GM18519 (cell line): Measurements from ENCODE around the gene EOLA1.
A peak's percentile ranks its signal among the peaks of the same experiment; 100 is the strongest.
"Not testable (repeated sequence)": the region's sequence is repeated elsewhere in the genome, so short reads cannot be mapped to it uniquely, and the experiment has no call there.

Experiments
- ATAC-seq: cut with Tn5 transposase; IDR thresholded peaks from one replicate; pipeline ENCODE4 v1.9.1; 2021; ENCODE audit warnings: mild to moderate bottlenecking, moderate library complexity; ENCODE audit not compliant: unreplicated experiment, low FRiP score

Gene EOLA1

GRCh38 chrX:149539283-149540130 lies 1.3 kb upstream of the EOLA1 start:
- peak; percentile 39 for ATAC-seq

GRCh38 chrX:149540131-149540620 lies 636 bp upstream of the EOLA1 start:
- ATAC-seq: peak; percentile 15

GRCh38 chrX:149541521-149542047 lies 772 bp downstream of the EOLA1 start:
- ATAC-seq: no peak

DNA sequence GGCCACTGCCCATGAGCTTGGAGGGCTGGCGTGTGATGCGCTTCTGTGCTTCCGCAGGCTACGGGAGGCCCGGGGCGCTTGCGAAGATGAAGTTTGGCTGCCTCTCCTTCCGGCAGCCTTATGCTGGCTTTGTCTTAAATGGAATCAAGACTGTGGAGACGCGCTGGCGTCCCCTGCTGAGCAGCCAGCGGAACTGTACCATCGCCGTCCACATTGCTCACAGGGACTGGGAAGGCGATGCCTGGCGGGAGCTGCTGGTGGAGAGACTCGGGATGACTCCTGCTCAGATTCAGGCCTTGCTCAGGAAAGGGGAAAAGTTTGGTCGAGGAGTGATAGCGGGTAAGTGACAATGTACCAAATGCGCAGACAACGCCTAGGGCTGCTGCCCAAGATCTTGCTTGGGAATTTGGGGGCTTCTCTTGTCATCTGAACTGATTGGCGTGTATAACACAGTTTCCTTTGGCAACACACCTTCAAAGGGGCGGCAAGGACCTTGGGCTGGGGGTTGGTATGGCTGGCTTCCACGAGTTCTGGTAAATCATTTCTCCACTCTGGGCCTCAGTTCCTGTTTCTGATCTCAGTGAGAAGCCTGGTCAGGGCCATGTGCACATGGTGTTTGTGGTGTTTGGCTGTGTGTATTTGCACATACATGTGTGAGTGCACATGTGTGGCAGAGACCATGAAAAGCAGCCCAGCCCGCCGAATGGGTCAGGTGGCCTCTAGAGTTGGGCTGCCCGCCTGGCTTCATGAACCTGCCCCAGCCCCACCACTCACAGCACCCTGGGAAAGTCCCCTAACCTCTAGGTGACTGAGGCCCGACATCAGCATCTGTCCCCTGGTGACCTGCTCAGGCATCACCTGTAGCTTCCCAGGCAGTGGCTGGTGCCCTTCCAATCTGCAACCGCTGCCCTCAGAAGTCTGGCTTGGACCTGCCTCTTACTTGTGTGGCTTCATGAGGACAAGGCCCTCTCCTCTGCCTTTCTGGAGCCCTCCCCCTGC lies 5.0 kb downstream of the EOLA1 start:
- not testable (repeated sequence) for ATAC-seq

- not testable (repeated sequence) for ATAC-seq
These were observed 6.2 kb downstream of the EOLA1 start for GRCh38 chrX:149546962-149547361.

- not testable (repeated sequence) for ATAC-seq
These were observed 7.0 kb downstream of the EOLA1 start for GRCh38 chrX:149547782-149548181.

GRCh38 chrX:149549701-149550100 lies 8.9 kb downstream of the EOLA1 start, which contains the start of gene HSFX3:
Gene HSFX3, minus strand, starts transcription at chrX:149549924. Its CDS starts 72 bp downstream, at chrX:149549852.
- ATAC-seq: not testable (repeated sequence)

- ATAC-seq: not testable (repeated sequence)
These were observed 9.6 kb downstream of the EOLA1 start for GRCh38 chrX:149550454-149550853.

DNA sequence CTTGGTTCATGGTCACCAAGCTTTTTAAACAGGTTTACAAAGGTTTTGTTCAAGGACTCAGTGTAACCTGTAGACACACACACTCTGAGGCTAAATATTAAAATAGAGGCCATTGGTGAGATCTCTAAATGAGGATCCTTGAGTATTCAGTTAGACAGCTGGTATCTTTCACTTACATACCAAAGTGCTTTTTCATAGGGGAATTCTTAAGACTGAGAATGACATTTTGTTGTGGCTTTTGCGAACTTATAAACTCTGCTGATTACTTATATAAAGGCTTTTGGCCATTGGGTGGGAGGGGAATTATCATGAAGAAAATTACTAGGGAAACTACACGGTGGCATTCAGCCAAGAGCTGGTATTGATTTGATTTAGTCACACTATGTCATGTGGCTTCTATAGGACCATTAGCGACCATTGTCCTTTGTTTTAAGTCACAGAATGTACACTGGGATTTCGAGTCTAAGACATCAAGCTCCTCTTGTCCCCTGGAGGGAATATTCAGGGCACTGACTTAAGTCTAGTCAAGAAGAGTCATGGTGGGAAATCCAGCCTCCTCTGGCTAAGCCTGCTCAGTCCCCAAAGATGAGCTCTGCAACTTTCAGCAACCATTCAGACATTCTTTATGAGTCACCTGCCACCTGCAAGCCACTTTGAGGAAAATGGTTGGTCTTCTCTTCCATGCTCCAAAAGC lies 10.6 kb downstream of the EOLA1 start:
- ATAC-seq: not testable (repeated sequence)

GRCh38 chrX:149551939-149552248 lies 11.1 kb downstream of the EOLA1 start:
- not testable (repeated sequence) for ATAC-seq

DNA sequence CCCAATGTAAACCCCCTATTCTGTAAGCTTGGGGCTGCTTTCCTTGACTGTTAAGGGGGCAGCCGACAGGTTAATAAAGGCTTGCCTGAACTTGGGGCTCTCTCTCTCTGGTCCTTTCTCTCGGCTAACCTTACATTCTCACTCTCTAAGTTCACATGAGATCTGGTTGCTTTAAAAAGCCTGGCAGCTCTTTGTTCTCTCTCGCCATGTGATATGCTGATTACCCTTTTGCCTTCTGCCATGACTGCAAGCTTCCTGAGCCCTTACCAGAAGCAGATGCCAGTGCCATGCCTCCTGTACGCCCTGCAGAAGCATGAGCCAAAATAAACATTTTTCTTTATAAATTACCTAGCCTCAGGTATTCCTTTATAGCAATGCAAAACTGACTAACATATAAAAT lies 14.4 kb downstream of the EOLA1 start:
- ATAC-seq: not testable (repeated sequence)

- no peak for ATAC-seq
These were observed 22.5 kb downstream of the EOLA1 start for GRCh38 chrX:149563359-149563758.

GRCh38 chrX:149567621-149568417 lies 27.0 kb downstream of the EOLA1 start:
- no peak for ATAC-seq

DNA sequence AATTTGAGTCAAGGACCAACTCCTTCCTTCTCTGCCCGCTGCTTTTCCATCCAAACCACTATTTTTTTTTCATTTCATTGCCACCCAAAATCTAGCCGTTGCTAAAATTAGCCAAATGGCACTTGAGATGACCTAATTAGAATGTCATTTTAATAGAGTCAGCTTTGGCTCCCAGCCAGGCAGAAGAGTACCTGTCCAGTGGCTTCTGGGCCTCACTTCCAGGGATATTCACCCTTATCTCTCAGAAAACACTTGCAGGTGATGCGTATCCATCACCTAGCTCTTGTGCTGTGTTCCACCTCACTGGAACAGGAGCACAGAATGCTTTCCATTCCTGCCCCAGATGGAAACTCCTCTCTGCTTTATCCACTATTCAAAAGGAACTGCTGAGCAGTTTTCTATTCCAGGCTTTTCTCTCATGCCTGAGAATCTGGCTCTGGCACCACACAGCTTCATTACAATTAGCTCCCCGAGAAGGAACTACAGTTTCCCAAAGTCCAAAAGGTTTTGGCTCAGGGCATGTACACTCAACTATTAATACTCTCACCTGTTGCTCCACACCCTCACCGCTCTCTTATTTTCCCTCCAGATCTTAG lies 28.0 kb downstream of the EOLA1 start:
- no peak for ATAC-seq

DNA sequence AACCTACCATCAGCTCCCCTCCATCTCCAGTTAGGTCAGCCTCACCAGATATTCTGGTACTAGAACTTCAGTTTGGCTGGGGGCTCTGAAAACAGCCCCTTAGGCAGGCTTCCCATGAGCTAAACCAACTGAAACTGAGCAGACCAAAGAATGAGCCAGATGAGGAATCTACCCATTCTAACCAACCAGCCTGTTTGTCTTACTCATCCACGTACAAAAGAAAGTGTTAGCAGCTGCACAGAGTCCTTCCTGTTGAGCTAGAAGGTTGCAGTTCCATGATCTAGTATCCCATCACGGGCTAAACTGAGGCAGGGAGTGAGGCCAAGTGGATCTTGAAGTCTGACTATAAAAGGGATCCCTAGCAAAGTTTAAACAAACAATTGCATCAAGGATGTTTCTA lies 29.0 kb downstream of the EOLA1 start:
- no peak for ATAC-seq

GRCh38 chrX:149570668-149571067 lies 29.9 kb downstream of the EOLA1 start:
- ATAC-seq: no peak

DNA sequence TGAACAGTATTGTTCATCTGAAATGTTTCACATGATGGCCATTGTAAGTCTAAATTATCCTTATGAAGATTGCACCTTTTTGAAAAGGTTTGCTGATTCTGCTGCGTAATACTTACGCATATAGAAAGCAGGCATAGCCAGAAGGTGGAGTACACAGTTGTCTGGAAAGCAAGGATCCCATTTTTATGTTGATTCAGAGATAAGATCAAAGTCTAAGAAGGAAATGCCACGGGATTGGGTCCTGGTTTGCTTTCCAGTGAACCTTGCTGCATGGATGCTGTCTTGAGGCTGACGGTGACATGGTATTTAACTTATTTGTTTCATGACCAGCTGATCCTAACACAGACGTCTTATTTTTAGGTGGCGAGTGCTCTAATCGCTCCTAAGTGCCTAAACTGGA lies 31.0 kb downstream of the EOLA1 start:
- ATAC-seq: no peak

DNA sequence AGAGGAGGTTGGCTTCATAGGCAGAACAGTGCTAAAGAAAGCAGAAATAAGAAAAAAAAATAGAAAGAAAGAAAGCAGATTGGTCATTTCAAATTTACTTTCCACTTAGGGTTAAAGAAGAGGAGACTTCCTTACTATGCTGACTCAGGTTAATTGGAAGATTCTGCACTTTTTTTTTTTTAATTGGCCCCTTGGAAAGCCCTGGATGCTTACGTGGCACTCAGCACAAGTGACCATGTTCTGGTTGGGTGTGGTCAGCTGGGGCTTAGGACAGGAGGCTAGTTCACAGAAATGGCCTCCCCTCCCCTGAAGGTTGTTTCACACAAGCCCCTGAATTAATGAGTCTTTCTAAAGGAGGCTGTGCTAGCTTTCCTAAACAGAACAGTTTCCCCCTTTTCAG lies 31.9 kb downstream of the EOLA1 start:
- no peak for ATAC-seq

DNA sequence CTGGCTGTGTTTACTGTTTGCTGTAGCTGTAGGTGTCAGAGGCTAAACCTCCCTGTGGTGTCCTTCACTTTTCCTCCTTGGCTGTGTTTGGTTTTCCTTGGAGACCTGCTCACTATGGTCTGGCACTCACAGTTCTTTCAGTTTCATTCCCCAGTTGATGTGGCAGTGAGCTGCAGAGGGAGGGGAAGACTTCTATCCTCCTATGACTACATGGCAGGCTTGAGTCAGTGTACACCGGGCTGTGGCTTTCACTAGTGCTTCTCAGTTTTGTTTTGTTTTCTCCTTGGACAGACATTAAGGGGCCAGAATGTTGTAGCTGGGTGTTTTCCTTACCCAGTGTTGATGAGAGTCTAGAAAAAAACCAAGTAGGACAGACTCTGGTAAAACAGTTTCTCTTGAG lies 32.6 kb downstream of the EOLA1 start:
- peak; percentile 100 for ATAC-seq
